Activated CD4-positive, alpha-beta T cell treated with anti-CD3 and anti-CD28 coated beads, Interleukin-2, Interleukin-6, amounts not matched to agents 100 ng/mL and 50 ng/mL, durations not matched to agents 16 hours and 8 hours (primary cell): ENCODE data around the gene C2orf81.
"Not testable (repeated sequence)": the region's sequence is repeated elsewhere in the genome, so short reads cannot be mapped to it uniquely, and the experiment has no call there.

Experiments
- DNase-seq: peaks from one replicate; pipeline ENCODE4 v3.0.0-alpha.2; 2020

Gene C2orf81

DNA sequence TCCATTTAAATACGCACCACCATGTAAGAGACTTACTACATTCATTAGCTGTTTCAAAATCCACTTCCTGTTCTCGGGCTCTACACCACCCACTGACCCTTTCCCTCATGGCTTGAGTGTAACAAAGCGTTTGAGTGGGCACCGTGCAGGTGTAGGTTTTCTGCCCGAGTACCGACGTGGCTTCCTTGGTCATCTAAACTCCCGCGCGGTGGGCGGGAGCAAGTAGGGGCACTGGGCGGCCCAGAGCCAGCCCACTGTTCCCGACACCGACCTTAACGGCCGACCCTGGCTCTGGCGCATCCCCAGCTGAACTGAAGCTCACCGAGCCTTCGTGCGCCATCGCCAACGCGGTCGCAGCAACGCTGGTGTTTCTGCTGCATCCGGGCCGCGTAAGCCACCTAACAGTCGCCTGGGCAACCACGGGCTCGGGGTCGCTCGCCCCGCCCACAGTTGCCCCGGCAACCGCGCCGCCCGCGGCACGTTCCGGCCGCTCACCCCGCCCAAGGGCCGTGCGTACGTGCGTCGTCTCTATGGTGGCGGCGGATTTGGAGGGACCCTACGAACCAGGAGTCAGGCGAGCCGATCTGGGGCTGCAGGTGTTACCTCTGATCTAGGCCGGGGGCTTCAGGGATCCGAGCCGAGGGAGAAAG lies at the start of gene C2orf81, which contains the start of gene WDR54:
Gene C2orf81 (minus strand): TSS at position 399 of the 650 bp plus-strand sequence. CDS start 59 bp downstream, at position 340.
Gene WDR54 (plus strand): TSS at position 510 of the 650 bp plus-strand sequence. CDS start 424 bp downstream, outside the sequence.
- DNase-seq: peak; percentile 96

DNA sequence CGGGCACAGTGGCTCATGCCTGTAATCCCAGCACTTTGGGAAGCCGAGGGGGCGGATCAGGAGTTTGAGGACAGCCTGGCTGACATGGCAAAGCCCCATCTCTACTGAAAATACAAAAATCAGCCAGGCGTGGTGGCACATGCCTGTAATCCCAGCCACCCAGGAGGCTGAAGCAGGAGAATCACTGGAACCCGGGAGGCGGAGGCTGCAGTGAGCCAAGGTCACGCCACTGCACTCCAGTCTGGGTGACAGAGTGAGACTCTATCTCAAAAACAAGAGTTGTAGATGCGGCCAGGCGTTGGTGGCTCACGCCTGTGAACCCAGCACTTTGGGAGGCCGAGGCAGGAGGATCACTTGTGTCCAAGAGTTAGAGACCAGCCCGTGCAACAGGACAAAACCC lies 49.3 kb upstream of the C2orf81 start:
- not testable (repeated sequence) for DNase-seq

DNA sequence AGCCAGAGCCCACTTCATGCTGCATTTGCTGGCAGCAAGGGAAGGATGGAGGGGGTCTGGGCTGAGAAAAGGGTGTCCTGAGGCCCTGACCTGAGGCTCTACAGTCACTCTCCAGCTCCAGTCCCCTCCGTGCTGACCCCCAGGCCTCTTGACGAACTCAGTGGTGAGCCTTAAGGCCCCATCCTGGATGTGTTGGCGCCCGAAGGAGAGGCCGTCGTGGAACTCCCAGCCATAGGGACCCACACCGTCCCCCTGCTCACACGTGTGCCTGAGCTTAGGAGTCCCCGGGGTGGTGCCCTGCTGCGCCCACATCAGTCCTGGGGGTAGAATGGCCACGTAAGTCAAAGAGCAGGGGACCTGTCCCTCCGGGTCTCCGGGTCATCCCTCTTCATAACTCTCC lies 43.0 kb upstream of the C2orf81 start:
- DNase-seq: no peak

DNA sequence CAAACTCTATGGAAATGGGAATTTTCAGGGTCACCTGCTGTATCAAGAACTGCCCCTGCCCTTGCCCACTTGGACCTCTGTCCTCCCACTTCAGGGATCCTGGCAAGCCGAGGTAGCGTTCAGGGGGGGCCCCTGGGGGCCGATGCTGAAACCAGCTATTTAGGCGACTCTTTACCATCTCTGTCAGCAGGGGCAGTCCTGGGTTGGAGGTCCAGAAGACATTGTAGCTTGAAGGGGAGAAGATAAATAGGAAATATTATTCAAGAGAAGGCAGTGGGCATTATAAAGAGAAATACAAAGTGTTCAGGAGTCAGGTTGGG lies 41.3 kb upstream of the C2orf81 start:
- DNase-seq: no peak

DNA sequence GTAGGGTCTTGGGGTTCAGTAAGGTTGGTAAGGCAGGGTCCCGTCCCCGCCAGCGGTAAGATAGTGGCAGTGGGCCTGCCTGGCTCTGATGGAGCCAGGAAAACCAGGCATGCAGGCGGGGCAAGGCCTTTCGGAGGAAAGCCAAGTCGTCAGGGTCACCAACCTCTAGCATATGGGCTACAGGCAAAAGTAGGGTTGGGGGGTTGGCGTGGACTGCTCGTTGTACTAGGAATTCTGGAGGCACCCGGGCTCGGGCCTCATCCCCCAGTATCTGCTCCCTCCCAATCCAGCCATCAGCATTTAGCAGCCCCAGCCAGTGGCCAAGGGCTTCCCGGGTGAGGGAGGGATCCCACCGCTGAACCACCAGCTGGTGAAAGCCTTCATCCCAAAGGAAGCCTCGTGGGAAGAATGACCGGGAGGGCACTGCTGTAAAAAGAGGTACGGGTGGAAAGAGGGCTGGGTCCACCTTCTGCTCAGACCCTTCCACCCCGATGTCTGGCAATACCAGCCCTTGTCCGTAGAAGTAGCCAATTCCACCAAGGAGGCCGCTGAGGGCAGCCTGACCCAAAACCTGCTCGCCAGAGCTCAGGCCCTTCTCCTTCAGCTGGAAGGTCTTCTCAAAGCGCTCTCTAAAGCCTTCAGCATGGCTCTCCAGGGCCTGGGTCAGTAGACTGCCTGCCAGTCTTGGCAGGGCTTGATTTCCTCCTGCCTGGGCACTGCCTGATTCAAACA lies 40.8 kb upstream of the C2orf81 start:
- DNase-seq: no peak

DNA sequence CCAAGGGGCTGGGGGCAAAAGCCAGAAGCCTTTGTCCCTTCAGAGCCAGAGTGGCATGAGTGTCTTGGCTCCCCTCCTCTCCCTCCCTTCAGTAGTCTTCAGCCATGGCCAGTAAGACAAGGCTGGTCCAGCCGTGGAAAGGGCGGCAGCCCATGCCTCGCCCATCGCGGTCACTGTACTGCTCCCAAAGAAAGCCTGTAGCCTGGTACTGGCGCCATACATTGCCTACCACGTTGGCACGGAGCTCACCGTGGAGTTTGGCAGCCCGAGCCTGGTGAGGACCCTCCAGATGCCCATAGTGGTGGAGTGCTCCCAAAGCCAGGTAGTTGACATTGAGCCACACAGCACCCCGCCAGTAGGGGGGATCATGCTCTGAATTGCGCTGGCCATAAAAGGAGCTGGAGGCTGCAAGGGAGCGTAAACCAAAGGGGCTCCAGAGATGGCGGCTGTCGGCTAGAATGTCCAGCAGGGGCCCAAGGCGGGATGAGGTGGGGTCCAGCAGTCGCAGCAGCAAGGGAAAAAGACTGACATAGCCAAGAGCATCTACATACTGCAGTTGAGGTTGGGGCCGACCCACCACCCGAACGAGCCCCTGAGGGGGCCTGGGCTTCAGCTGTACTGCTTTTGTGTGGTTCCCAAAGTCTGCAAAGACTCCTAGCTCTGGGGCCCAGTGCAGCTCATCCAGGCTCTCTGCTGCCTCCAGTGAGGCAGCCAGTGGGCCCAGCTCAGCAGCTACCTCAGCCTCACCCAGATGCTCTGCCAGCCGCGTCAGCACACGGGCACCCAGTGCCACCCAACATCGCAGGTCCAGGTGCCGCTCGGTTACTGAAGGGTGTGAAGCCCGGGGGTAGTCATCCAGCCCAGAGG lies 40.0 kb upstream of the C2orf81 start:
- DNase-seq: no peak

DNA sequence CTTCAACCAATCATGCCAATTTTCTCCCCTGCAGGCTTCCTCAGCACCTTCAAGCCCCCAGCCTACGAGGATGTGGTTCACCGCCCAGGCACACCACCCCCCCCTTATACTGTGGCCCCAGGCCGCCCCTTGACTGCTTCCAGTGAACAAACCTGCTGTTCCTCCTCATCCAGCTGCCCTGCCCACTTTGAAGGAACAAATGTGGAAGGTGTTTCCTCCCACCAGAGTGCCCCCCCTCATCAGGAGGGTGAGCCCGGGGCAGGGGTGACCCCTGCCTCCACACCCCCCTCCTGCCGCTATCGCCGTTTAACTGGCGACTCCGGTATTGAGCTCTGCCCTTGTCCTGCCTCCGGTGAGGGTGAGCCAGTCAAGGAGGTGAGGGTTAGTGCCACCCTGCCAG lies 38.8 kb upstream of the C2orf81 start:
- not testable (repeated sequence) for DNase-seq

DNA sequence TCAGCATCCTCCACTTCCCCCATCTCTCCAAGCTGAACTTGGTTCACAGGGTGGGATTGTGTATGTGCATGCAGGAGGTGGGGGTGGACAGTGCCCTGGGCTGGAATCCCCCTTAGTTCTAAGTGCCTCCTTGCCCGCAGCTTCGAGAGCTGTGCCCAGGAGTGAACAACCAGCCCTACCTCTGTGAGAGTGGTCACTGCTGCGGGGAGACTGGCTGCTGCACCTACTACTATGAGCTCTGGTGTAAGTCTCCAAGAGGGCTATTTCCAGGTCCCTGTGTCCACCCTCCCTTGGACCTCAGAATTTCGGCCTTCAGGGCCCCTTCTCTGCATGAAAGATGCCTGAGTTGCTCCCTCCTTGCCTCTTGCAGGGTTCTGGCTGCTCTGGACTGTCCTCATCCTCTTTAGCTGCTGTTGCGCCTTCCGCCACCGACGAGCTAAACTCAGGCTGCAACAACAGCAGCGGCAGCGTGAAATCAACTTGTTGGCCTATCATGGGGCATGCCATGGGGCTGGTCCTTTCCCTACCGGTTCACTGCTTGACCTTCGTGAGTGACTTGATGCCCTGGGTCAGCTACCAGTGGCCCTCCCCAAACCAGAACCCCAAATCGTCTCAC lies 38.2 kb upstream of the C2orf81 start:
- not testable (repeated sequence) for DNase-seq

DNA sequence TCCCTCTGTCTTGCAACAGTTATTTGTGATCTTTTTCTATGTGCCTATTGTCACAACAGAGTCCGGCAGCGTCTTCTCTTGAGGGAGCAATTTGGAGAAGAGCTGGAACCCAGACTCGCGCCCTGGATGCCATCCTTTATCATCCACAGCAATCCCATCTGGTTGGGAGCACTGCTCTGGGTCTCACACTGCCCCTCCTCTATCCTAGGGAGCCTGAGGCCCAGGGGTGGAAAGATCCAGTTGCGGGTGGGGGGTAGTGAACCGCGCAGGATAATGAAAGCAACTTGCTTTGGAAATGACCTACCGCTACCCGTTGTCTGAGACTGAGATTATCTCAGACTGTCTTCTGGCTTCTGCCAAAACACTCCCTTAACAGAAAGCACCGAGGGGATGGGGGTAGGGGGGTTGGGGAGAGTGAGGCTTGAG lies 37.5 kb upstream of the C2orf81 start:
- no peak for DNase-seq

DNA sequence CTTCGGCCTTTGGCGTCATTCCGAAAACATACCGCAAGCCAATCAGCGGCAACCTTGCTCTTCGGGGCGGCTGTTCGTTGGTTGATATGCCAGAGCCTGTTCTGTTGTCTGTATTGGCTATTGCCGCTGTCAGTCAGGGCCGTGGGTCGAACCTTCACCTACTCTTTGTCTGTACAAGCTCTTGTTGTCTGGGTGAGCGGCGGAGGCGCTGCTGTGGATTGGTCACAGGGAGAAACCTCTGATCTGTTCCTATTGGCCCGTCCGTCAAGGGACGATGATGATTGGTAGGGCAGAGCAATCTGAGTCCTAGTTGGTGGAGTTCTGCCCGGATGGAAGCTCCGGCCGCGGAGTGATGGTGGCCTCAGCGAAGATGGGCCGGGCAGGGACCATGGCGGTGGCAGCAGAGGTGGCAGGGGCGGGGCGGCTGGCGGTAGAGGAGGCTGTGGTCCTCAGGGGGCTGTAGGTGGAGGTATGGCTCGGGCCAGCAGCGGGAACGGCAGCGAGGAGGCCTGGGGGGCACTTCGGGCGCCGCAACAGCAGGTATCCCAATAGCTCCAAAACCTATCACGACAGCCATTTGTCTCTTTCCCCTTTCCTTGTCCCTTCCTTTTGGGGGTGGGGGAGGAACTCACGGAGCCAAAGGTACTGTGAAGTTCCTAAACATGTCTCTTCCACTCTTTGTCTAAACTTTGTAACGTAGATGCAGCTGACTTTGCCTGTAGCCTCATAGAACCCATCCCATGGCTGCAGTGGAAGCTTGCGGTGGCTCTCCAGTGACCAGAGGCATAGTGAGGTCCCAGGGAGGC lies 36.9 kb upstream of the C2orf81 start, which contains the start of gene WBP1:
Gene WBP1 (plus strand): TSS at position 307 of the 806 bp plus-strand sequence. CDS start 165 bp downstream, at position 472.
- DNase-seq: peak; percentile 100

DNA sequence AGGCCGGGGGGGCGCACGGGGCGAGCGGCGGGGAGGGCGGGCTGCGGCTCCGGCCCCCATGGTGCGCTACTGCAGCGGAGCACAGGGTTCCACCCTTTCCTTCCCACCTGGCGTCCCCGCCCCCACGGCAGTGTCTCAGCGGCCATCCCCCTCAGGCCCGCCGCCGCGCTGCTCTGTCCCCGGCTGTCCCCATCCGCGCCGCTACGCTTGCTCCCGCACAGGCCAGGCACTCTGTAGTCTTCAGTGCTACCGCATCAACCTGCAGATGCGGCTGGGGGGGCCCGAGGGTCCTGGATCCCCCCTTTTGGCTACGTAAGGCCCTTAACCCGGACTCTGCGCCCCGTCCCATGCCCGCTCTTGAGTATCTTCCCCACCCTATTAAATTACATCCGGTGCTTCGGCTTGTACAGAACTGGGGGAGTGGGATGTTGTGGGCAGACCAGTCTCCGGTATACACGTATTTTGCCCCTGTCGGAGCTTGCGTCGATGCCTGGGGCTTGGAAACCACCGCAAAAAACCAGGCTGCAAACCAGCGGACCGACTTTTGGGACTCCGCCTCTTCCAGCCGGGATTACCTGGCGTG lies 36.2 kb upstream of the C2orf81 start:
- peak; percentile 83 for DNase-seq

DNA sequence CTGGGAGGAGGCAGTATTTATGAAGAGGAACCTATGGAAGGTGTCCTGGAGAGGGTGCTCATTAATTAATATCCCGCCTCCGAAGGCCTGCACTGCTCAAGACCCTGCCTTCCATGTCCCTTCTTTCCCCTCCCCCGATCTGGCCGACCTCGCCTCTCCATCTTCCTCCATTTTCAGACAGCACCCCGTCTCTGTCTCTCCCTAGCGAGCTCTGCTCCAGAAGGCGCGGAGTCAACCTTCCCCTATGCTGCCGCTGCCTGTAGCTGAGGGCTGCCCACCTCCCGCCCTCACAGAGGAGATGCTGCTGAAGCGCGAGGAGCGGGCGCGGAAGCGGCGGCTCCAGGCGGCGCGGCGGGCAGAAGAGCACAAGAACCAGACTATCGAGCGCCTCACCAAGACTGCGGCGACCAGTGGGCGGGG lies 35.7 kb upstream of the C2orf81 start:
- DNase-seq: no peak

DNA sequence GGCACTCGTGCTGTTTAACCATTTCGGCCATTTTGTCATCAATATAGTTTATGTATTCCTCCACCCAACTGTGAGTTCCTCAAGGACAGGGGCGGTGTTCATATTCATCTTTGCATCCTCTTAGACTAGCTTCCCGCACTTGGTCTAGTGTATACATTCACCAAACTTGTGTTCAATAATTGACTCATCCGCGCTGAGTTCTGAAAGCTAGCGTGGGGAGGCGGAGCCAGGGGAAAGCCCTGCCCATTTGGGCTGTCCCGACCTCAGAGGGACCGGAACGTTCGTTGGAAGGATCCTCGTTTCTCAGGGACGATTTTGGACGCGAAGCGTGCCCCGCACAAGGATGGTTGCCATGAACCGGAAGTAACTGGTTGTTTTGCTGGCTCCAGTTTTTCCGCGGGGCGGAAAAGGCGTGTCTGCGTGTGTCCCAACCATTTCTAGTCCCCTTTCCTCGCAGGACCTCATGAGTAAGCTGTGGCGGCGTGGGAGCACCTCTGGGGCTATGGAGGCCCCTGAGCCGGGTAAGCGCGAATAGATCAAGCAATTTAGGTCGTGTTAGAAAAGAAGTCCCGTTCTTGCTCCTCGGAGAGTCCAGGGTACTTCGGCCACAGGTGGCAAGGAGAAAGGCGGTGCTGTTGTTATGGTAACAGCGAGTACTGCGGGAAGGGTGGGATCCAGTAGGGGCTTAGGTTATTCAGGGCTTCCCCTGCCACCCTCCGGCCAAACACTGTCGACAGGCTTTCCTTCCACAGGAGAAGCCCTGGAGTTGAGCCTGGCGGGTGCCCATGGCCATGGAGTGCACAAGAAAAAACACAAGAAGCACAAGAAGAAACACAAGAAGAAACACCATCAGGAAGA lies 33.5 kb upstream of the C2orf81 start, which contains the start of gene INO80B:
Gene INO80B (plus strand): TSS at position 434 of the 858 bp plus-strand sequence. CDS start 30 bp downstream, at position 464.
- peak; percentile 99 for DNase-seq

DNA sequence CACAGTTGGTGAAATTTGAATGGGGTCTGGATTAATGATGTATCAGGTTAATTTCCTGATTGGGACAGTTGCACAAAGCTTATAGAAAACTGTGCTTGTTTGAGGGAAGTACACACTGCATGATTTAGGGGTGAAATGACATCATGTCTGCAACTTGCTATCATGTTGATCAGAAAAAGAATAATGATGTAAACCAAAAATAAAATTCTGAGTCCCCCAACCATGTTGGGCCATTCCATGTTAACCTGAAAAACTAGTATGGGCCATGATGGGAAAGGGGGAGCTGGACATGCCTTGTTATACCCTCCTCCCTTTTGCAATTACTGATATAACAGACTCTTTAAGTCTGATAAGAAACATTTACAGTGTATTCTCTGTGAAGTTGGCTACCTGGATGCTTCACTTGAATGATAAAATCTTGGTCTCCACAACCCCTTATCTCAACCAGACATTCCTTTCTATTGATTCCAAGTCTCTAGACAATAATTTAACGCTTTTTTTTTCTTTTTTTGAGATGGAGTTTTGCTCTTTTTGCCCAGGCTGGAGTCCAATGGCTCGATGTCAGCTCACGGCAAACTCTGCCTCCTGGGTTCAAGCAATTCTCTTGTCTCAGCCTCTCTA lies 29.3 kb upstream of the C2orf81 start:
- no peak for DNase-seq

DNA sequence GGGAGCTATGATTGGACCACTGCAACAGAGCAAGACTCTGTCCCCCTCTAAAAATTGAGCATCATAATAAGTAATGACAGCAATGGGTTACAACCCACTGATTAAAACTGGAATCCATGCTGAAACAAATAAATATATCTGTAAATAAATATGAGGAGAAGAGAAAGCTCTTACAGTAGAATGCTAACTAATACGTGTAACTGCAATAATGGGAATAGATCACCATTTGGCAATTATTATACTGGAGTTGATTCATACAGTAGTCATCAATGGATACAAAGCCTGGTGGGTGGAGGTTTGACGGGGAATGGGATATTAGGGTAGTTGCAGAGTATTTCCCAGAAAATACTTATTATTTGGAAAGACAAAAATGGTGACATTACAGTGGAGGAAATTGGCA lies 27.4 kb upstream of the C2orf81 start:
- DNase-seq: no peak

DNA sequence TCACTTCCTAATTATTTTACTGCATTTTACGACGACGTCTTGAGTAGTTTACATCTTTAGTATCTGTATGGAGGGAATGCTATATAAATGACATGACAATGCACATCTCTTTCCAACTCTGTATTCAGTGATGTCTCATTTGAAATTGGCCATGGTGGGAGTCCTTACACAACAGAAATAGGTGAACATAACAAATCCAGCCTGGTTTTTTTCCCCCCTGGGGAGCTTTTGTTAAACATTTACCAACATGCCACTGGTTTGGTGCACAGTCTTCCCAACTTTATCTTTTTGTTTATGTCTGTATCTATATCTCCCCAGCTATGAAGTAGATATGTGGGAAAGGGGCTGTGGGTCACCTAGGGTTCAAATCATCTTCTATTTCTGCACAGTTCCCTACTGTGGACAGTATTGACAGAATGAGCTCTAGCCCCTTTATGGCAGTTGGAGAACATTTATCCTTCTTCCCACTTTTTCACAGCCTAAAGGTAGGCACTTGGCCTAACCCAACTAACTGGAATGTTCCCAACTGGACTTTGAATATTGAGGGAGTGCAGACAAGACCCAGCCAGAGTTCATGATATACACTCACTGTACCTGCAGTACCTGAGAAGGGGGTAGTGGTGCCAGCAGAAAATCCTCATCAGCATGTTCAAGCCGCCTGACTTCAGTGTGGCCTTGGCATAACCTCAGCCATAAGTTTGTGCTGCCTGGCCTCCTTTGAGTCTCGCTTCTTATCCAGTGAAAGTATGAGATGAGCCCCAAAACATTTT lies 26.0 kb upstream of the C2orf81 start:
- DNase-seq: no peak

DNA sequence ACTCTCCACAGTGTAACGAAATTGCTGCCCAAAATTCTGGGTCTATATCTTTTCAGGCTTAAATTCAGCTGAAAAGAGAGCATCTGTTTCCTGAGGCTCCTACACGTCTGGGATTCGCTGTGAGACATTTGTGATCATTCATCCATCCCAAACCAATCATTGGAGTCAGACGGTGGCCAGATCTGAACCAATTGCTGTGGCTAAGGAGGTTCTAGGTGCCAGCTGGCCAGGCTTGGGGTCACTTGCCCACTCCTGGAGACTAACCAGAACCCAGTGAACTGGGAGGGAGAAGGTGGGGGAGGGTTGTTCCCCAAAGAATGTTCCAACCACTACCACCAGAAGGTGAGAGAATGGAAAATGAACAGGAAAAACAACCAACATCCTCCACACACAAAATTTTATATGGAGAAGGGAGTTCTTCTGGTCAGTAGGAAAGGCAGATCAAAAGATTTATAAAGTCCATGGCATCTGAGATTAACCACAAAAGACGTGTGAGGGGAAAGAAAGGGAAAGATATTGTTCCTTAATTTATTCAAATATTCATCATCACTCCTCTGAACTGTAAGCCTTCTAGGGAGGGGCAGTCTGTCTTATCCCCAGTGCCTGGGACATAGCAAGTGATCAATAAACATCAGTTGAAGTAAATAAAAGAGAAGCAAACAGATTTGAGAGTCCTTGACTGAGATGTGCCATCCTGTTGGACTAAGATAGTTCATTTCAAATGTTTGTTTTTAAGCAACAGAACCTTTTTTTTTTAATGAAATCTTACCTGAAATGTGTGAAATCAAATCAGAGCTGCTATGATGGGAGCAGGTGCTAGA lies 23.3 kb upstream of the C2orf81 start:
- DNase-seq: no peak
